NOMO-1 treated with dmso at 0.1 percent for 144 hours (cell line): Measurements from ENCODE around the gene TVP23C.
A peak's percentile ranks its signal among the peaks of the same experiment; 100 is the strongest.
"Not testable (repeated sequence)": the region's sequence is repeated elsewhere in the genome, so short reads cannot be mapped to it uniquely, and the experiment has no call there.

ENCODE experiments used
- DNase-seq: peaks from one replicate; lab custom pipeline; 2025; ENCODE audit not compliant: unreplicated experiment; lab: John Stamatoyannopoulos, UW

TVP23C gene

DNA sequence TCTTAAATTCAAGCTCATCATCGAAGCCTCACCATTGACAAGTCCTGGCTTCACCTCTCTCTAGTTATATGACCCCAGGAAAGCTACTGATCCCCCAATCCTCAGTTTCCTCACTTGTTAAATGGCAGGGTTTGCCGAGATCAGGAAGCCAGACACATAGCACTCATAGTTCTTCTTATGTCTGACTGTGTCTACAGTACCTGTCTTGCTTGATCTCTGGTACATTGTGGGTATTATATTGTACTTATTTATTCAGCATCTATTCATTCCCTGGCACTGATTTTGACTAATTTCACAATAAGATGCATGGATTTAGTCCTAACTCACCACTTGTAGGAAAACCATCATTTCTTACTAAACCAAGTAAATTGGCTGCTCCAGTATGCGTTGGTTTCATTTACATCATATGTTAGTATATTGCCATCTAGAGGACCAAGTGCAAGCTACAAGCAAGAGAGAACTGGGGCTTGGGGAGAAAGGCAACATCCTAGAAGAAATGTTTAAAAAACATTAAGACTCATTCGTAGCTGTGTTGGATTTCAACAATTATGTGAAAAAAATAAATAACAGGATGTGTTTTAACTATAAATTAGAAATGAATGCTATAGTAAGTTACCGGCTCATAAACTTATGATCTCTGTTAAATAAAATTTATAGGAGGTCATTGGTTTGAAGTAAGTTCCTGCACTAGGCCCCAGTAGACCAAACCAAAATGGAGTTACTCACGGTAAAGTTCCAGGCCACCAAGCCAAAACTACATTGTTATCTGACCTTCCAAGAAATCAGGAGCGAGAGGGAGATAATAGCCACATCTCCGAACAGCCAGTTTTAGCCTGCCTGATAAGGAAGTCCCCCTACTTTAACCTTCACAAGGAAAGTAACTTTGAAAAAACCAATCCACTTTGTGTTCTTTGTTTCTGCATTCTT, 36.7 kb downstream of the TVP23C start:
- DNase-seq: not testable (repeated sequence)

DNA sequence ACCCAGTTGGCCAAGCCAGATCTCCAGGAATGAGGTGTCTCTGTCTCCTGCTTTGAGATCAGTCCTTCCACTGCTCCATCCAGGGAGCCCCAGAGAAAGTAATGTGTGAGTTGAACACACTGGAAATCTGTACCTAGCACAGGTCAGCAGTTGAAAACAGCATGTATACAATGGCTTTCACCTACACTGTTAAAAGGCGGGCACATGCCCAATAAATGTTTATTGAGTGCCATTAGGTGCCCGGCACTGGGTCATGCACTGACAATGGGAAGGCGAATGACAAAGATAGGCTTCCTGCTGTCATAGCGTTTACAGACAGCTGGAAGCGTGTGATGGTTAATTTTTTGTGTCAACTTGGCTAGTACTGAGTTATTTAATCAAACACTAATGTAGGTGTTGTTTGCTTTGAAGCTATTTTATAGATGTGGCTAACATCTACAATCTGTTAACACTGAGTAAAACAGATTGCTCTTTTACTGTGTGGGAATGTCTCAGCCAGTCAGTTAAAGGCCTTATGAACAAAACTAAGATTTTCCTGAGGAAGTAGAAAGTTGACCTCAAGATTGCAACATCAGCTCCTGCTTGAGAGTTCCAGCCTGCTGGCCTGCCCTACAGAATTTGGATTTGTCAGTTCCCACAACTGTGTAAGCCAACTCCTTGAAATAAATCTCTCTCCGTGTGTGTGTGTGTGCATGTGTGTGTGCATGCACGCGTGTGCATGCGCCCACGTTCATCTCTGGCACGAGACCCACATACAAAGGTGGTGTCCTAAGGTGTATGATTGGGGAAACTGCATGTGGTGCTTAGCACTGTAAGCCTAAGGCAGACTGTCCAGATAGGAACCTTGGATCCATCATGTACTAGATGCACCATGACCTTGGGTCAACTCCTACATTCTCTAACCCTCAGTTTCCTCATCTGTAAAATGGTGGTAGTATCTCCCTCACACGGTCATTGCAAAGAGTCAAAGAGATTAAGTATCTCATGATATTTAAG, 38.0 kb downstream of the TVP23C start:
- DNase-seq: not testable (repeated sequence)

DNA sequence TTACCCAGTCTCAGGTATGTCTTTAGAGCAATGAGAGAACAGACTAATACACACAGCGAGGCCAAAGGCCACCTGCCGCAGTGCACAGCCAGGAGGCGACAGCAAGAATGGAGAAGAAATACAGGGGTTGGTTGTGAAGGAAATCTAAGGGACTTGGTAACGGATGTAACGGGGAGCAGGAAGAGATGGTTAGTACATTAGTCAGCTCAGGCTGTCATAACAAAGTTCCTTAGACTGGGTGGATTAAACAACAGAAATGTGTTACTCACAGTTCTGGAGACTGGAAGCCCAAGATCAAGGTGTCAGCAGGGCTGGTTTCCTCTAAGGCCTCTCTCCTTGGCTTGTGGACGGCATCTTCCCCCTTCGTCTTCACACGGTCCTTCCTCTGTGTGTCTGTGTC, 47.1 kb downstream of the TVP23C start:
- no peak for DNase-seq

DNA sequence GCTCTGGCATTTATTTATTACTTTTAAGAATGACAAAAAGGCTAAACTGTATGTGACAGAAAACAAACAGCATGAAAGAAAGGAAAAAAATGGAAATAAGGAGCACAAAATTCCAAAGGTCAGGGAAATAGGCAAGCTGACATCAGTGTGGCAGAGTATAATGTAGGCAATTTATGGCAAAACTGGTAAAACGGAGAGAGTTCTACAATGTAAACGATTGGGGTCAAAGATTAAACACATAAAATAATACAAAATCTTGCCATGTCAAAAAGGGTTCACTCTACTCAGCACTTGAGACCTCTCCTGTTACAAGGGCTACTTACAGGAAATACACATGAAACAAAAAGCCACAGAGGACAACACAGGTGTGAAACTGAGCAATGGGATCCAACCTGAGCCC, 48.8 kb downstream of the TVP23C start:
- no peak for DNase-seq

DNA sequence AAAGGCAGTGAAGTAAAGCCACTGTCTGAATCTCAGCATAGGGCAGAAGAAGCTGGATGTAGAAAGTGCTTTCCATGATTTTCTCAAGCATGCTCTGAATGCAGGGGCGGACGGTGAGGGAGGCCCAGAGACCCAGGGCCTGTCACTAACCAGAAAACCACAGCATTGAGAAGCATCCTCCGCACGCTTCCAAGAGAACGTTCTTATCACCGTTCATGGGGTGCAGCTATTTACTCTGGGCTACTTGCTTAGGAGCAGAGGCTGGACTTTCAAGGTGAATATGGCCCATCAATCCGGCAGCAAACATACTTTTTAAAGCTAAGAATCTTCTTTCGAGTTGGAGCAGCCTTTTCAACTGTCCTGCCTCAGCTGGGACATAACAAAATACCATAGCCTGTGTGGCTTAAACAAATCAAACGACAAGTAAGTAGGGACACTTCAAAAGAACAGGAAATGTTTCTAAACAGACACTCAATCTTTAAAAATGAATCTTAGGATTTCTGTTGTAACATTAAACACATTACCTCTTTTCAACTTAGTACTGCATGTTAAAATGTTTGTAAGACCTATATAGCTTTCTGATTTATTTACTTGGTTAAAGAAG, 49.3 kb downstream of the TVP23C start:
- DNase-seq: no peak

DNA sequence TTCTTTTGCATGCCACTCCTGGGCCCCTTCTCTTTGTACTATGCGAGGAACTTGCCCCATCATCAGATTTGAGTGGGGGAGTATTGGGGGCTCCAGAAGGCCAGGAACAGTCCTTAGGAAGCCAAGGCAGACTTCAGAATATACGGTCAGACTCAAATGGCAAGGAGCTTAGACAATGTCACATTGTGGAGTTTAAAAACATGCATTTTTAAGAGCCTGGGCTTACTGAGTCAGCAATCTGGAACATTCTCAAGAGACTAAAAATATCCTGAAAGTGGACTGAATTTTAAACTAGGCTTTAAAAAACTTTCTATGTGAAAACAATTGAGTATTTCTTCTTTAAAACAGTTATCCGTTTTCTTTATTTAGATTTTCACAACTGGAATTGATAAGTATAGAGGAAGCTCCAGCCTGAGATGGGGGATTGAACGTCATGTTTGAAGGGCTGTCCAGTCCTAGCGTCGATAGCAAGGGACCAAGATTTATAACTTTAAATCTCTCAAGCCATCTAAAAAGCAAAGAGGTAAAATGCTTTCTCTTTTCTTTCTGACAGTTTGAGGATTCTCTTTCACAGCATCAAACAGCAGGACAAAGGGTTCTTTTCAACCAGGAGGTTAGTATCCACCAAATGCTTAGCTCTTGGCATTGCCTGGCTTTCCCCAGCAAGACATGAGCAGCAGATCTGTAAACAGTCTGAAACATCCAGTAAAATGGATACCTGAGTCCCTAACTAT, 50.1 kb downstream of the TVP23C start:
- DNase-seq: no peak

DNA sequence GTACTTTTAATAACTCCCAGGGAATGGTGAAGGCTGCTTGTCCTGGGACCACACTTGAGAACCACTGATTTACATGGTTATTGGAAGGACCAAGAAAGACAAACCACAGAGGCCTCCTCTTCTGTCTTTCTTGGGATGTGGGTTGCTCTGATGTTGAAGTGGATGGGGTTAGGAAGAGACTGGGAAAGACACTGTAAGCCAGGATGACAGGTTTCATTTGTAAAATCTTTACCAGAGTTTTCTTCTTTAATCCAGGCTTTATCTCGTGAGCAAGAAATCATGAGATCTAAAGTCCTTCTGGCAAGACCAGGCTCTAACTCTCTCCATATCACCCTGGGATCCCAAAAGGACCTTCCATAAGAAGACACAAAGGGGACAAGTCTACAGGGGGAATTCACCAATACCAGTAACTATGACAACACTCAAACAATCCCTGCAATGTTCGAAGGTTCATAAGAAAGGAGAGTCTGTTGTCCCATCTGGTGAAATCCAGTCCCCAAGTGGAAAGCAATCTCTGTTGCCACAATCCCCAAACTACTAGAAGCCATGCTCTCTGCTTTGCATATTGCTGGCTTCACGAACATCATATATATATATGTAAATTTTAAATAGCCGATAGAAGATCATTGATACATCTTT, 51.1 kb downstream of the TVP23C start:
- DNase-seq: no peak

DNA sequence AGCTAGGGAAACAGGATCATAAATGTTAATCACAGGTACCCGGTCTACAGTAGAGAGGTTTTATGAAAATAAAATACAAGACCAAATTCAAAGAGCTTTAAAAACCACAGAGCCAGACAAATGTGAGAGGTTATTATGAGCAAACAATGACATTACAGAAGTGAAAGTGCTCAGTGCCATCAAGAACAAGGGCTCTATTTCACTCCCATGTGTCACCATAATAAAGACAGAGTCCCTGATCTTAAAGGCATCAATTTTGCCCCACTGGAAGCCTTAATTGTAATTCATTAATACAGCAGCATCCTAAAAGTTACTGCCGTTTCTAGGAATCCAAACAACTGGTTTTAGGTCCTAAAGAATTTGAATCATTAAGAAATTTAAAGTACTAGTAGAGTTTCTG, 52.1 kb downstream of the TVP23C start:
- peak; percentile 5 for DNase-seq

DNA sequence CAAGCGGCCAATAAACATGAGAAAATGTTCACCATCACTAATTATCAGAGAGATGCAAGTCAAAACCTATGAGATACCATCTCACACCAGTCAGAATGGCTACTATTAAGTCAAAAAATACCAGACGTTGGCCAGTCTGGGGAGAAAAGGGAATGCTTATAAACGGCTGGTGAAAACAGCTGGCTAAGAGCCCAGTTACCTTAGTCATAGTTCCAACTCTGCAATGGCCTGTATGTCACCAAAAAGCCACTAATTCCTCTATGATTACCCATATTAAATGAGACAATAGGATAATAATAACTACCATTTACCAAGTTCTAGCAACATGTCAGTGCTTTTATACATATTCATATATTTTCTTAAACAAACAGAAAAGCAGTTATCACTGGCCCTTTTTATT, 52.9 kb downstream of the TVP23C start:
- DNase-seq: no peak

DNA sequence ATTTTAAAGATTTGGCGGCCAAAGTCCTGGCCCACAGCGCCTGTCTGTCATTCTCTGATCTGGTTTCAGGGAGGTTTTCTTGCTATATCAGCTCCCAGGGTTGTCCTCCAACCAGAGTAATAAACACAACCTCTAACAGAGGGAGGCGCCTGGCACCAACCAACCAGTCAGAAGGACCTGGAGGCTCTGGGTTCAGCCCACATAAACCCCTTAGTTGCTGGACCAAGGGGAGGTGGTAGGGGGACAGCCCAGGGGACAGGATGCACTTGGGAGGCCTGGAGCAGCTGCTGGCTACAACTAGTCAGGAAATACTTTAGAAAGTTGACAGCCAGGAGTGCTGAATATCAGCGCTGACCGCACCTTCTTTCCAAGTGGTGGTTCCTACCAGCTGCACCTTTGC, 54.2 kb downstream of the TVP23C start:
- no peak for DNase-seq

DNA sequence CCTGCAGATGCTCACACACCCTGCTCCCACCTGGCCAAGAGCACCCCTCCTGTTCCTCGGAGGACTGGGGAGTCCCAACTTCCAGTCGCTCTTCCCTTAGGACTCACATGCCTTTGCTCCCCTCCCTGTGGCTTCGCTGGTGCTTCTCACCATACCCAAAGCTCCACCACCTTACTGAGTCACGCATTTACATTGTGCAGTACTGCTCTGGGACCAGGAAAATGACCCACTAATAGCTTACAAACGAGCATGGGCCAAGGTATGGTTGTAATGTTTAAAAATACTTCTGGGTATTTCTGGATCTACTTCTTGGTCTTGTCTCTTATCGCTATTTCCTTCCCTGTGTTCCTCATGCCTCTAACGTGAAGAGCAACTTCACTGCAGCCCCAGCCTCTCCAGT, 54.8 kb downstream of the TVP23C start:
- no peak for DNase-seq

DNA sequence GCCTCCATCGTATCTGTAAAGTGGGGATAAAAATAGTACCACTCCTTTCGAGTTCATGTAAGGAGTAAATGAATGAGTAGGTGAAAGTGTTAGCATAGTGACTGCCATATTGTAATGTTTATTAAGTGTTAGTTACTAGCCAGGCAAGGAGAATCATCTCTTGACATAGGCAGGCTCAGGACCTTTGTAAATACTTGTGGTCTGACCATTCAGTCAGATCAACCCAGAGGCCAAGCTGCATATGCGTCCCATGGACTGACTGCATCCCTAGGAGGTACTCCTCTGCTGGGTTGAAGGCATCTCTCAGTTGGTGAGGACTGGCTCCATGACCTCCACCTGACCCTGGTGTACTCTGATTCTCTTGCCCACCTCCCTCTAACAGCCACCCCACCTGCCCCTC, 55.4 kb downstream of the TVP23C start:
- DNase-seq: no peak

DNA sequence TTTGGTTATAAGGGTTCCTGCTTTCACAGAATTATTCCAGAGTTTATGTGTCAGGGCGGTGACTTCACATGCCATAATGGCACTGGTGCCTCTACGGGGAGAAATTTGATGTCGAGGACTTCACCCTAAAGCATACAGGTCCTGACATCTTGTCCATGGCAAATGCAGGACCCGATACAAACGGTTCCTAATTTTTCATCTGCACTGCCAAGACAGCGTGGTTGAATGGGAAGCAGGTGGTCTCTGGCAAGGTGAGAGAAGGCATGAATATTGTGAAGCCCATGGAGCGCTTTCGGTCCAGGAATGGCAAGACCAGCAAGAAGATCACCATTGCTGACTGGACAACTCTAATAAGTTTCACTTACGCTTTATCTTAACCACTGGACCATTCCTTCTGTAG, 56.3 kb downstream of the TVP23C start:
- no peak for DNase-seq

DNA sequence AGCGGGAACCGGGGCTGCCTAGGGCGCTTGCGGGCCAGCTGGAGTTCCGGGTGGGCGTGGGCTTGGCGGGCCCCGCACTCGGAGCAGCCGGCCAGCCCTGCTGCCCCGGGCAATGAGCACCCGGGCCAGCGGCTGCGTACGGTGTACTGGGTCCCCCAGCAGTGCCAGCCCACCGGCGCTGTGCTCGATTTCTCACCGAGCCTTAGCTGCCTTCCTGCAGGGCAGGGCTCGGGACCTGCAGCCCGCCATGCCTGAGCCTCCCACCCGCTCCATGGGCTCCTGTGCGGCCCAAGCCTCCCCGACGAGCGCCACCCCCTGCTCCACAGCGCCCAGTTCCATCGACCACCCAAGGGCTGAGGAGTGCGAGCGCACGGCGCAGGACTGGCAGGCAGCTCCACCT, 57.6 kb downstream of the TVP23C start:
- DNase-seq: not testable (repeated sequence)

DNA sequence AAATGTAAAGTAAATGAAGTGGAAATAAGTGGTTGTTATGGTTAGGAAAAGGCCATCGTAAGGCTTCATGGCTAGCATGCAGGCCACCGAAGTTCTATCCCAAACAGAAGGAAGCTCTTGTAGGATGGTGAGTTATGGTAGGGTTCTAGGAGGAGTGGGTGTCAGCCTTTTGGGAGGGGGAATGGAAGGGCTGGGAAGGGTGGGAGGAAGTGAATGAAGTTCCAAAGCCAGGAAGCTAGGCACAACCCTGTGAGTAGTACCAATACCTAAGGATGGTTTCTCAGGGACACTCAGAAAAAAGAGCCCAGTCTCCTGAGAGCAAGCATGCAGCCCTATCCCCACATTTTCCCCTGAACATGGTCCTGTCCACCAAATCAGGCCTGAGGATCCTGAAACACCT, 59.6 kb downstream of the TVP23C start:
- no peak for DNase-seq

DNA sequence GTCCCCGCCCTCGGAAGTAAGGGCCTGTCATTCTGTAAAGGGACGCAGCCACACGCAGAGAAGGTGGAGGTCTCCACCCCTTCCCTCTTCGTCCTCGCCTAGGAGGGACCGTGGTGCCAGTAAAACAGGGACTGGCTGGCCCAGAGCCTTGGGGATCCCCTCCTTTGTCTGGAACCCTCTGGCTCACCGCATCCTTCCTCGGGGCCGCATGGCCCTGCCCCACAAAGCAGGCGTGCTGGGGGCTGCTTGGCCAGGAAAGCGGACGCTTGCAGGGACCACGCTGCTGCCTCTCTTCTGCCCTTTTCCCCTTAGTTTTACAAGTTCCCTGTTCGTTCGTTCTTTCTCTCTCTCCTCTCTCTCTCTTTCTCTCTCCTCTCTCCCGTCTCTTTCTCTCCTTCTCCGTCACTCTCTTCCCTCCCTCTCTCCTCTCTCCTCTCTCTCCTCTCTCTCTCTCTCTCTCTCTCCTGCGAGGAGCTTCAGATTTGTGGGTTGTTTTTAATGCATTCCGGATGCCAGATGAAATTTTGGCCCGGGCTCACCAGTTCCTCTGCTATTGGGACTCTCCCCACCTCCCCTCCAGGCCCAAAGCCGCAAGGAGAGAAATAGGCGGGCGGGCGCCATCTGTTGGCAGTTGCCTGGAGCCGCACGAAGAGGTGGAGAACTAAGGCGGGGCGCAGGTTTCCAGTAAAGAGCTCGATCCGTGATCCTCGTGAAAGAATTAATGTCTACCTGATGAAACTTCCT, 60.7 kb downstream of the TVP23C start:
- no peak for DNase-seq

DNA sequence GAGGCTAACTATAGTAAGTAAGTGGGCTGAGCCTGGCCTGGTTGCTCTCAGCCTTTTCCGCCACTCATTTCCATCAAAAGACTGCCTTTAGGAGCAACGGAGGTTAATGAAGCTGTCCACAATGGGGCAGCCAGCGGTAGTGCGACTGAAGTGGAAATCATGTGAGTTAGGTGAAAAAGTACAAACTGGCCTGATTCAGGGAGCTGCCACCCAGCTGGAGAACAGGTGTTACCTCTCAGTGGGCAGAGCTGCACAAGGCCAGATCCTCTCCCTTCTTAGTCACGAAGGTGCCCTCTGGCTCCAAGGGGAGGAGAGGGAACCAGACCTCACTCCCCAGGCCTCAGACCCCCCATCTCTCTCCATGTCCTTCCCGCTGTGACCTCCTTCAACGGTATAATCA, 61.5 kb downstream of the TVP23C start:
- DNase-seq: no peak

DNA sequence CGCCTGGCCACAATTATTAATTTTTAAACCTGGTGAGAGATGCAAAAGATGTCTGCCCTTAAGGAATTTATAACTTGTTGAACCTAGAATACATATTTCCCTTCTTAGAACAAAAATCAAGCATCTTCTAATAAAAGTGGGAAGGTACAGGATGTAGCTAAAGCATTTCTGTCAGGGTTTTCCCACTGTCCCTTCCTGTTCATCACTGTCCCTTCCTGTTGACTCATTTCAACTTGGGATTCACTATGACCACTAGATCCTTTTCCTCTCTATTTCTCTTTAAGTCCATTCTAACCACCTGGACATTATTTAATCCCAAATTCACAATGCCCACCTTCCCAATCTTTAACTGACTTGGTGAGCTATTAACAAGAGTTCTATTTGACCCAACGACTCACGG, 62.0 kb downstream of the TVP23C start:
- no peak for DNase-seq

DNA sequence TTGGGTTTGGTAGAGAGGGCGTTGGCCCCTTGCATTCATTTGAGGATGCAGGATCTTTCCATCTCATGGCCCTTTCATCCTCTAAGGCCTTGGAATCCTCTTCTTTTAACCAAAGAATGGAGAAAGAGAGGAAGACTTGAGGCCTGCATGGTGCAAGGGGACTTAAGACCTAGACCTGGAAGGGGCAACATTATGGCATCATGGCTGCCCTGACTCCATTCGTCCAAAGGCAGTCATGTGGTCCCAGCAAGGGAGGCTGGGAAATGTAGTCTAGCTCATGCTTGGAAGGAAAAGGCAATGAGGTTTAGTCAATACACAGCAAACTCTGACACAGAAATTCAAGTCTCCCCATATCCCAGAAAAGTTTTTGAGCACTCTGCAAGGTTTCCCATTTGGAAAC, 65.2 kb downstream of the TVP23C start:
- no peak for DNase-seq
